GM12878 (cell line): Measurements from ENCODE around the gene LSMEM2.

Source experiments
- HDAC2 ChIP-seq: fragments of 200-600 bp; sonication (generic); IDR thresholded peaks from 2 replicates; pipeline ENCODE4 v1.6.1; 2017
- JUNB ChIP-seq: IDR thresholded peaks from 2 replicates; pipeline ENCODE4 v1.6.1; 2016; ENCODE audit warnings: antibody characterized with exemption, mild to moderate bottlenecking
- ZNF274 ChIP-seq: IDR thresholded peaks from one replicate; pipeline ENCODE4 v1.8.0; 2011; ENCODE audit not compliant: insufficient read length, insufficient read depth

DNA sequence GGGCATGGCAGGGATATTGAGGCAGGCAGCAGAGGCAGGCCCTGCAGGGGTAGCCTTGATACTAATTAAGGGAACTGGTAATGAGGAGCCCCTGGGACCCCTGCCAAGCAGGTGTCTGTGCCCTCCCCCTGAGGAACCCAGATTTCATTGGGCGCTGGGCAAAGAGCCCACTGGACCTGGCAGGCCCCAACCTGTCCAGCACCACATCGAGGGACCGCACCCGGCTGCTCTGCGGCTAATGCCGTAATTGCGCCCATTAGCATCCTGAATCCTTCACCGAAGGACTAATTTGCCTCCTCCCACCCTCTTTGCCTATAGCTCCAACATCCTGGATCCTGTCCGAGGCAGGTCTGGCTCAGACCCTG is 23.7 kb upstream of the LSMEM2 start:
- TF ChIP-seq ZNF274 (no peak), HDAC2 (no peak), JUNB (no peak)
